GM21390 (cell line): ENCODE measurements around the gene R3HDM2.

Experiments
- ATAC-seq: cut with Tn5 transposase; IDR thresholded peaks from one replicate; pipeline ENCODE4 v1.9.1; 2021; ENCODE audit not compliant: unreplicated experiment

R3HDM2 gene

GRCh38 chr12:57208631-57209282, 222.1 kb downstream of the R3HDM2 start:
- no peak for ATAC-seq

GRCh38 chr12:57207731-57208630, 222.9 kb downstream of the R3HDM2 start:
- ATAC-seq: no peak

- no peak for ATAC-seq
Observed at GRCh38 chr12:57205931-57206330, 224.9 kb downstream of the R3HDM2 start.

GRCh38 chr12:57205186-57205585, 225.7 kb downstream of the R3HDM2 start:
- ATAC-seq: no peak

DNA sequence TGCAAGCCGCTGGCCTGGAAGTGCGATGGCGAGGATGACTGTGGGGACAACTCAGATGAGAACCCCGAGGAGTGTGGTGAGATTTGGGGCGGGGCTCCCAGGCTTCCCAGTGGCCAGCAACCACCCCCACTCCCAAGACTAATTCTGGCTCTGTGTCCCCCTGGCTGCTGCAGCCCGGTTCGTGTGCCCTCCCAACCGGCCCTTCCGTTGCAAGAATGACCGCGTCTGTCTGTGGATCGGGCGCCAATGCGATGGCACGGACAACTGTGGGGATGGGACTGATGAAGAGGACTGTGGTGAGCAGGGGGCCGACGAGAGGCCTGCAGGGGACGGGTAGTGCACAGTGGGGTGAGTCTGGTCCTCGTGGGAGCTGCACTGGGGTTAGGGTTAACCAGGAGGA, 226.4 kb downstream of the R3HDM2 start:
- no peak for ATAC-seq

GRCh38 chr12:57203791-57204190, 227.1 kb downstream of the R3HDM2 start:
- no peak for ATAC-seq
